K562 (cell line): ENCODE data around the gene ZNF292.

ENCODE experiments used
- ATF3 ChIP-seq, 2 experiments: fragments of 450-650 bp in 1 of 2; sonication (generic) in 1 of 2; formaldehyde crosslinking in 1 of 2; IDR thresholded peaks in 1 of 2; conservative IDR thresholded peaks in 1 of 2; 2 replicates each; pipeline versions ENCODE4 v1.6.1 to v1.8.1; 2016 to 2023; ENCODE audit warnings: mild to moderate bottlenecking in 2 of 2, moderate library complexity in 2 of 2, inconsistent platforms in 1 of 2, missing genetic modification reagents in 1 of 2
- CTCF ChIP-seq, 3 experiments: IDR thresholded peaks in 2 of 3; conservative IDR thresholded peaks in 1 of 3; 2 replicates each; pipeline ENCODE4 v1.5.1; 2011 to 2012; ENCODE audit warnings: low read length in 3 of 3, mild to moderate bottlenecking in 3 of 3, control low read depth in 2 of 3, improper control_type of control experiment in 1 of 3, inconsistent platforms in 1 of 3, low read depth in 1 of 3, mixed read lengths in 1 of 3, moderate library complexity in 1 of 3; ENCODE audit not compliant: insufficient read depth in 2 of 3
- RNF2 ChIP-seq: sonication (generic); IDR thresholded peaks from 2 replicates; pipeline ENCODE4 v1.6.1; 2016

- TF ChIP-seq RNF2 (no peak), ATF3 (IDR thresholded peaks at IDR 0.05) (no peak), ATF3 (CRISPR knock-in tag; conservative IDR thresholded peaks at IDR 0.05) (no peak), CTCF (IDR thresholded peaks at IDR 0.05 in 2 of 3, conservative IDR thresholded peaks at IDR 0.05 in 1 of 3; ENCODE audit: insufficient read depth in 2 of 3, low read depth in 1 of 3, low read length in 3 of 3) (no peak)
These were observed 89.0 kb downstream of the ZNF292 start for GRCh38 chr6:87244380-87244779.
